Adrenal gland (tissue), 12 donors: ENCODE results near the gene FUCA2. TPM values are rescaled to one million over a fixed set of nuclear protein-coding genes. Genes with fewer than 3 reads are reported as not detected.

ENCODE experiments used
- DNase-seq, 7 donors: peaks; one replicate each; pipeline ENCODE4 v3.0.0-alpha.2; 2019 to 2020
- H3K27ac ChIP-seq, 5 donors: fragments of 200-600 bp; sonication (generic) in 4 of 5; 1 replicate in 3 of 5; 2 replicates in 2 of 5; pipeline versions ENCODE4 v1.5.1 to v1.8.0; 2016 to 2020; ENCODE audit warnings: mild to moderate bottlenecking in 1 of 5
- H3K27me3 ChIP-seq: fragments of 200-600 bp; 2 replicates; pipeline ENCODE4 v1.8.0; 2021
- H3K36me3 ChIP-seq, 2 donors: fragments of 200-600 bp; replicated peaks in 1 of 2; 1 replicate in 1 of 2; 2 replicates in 1 of 2; pipeline versions ENCODE4 v1.5.1 to v1.8.0; 2018 to 2022
- H3K4me1 ChIP-seq, 2 donors: fragments of 200-600 bp; replicated peaks in 1 of 2; 1 replicate in 1 of 2; 2 replicates in 1 of 2; pipeline versions ENCODE4 v1.5.1 to v1.8.0; 2018 to 2021
- H3K4me3 ChIP-seq, 4 donors: fragments of 200-600 bp; sonication (generic) in 3 of 4; one replicate each; pipeline ENCODE4 v1.5.1; 2016 to 2018
- H3K9me3 ChIP-seq, 3 donors: fragments of 200-600 bp; sonication (generic) in 1 of 3; replicated peaks in 1 of 3; 1 replicate in 2 of 3; 2 replicates in 1 of 3; pipeline versions ENCODE4 v1.5.1 to v1.8.0; 2016 to 2021
- CTCF ChIP-seq, 6 experiments: fragments of 450-650 bp in 4 of 6; fragments of 200-600 bp in 2 of 6; sonication (generic) in 1 of 6; IDR thresholded peaks; 1 replicate in 5 of 6; 2 replicates in 1 of 6; pipeline versions ENCODE4 v1.5.1 to v1.8.0; 2016 to 2021; ENCODE audit warnings: antibody characterized with exemption in 6 of 6, mild to moderate bottlenecking in 2 of 6, moderate library complexity in 1 of 6
- POLR2A ChIP-seq, 2 donors: fragments of 450-650 bp; IDR thresholded peaks; one replicate each; pipeline ENCODE4 v1.6.1; 2017; ENCODE audit warnings: antibody characterized with exemption in 2 of 2, mild to moderate bottlenecking in 2 of 2, moderate library complexity in 1 of 2
- WGBS, 4 donors: extraction: QIAGEN DNeasy Blood & Tissue Kit in 2 of 4; methylation state at CpG; one replicate each; pipeline versions ENCODE4 v1.1.5 to v1.1.7; 2013 to 2017; 5-methylcytosine and 5-hydroxymethylcytosine counted together
- intact Hi-C, 2 donors: fragments of 100-400 bp; cut with DNase I; formaldehyde crosslinking; loops; one replicate each; pipeline versions ENCODE4 v1.14.1 to v1.15.0; 2022 to 2023
- polyA plus RNA-seq, 3 donors: library from polyadenylated mRNA; stranded (reverse); fragments of 200-250 nt in 2 of 3; fragments of 350-450 nt in 1 of 3; fragmentation: Illumina TruSeq in 1 of 3; extraction: RNeasy Lipid Tissue Mini Kit (QIAGEN cat#74804) in 1 of 3; gene quantifications; one replicate each; pipeline ENCODE4 v1.2.3, GENCODE V29; 2013 to 2014
- total RNA-seq, 9 donors: library from RNA; depleted of rRNA in 4 of 9; stranded (reverse); fragments of >200 nt in 4 of 9; fragments of 120-200 nt in 1 of 9; fragmentation: NEBNext Ultra II Directional in 1 of 9; extraction: Animal tissue kit (Norgen Biotek cat#: 25700) in 1 of 9; gene quantifications; one replicate each; pipeline versions ENCODE4 v1.1.0 to v1.2.4, GENCODE V29; 2013 to 2023
- donor health status: healthy with polysubstance abuse.
- donor health status: Bipolar disorder and iron deficiency.
- donor health status: DM: yes; HTN: yes; CAD: no.
- donor health status: DM: no; HTN: no; CAD: no.
- donor health status: DM: no; HTN: no; CAD: no.
- donor health status: DM: yes; HTN: yes; CAD: no.

Gene FUCA2
- total and polyA plus RNA-seq, 12 donors: 28.8 to 120 (median 70.7) TPM

- TF ChIP-seq CTCF (IDR thresholded peaks at IDR 0.05) (no peak), POLR2A (IDR thresholded peaks at IDR 0.05) (no peak)
- Histone ChIP-seq H3K27ac (no peak overlapping the region), H3K4me3 (no peak overlapping the region), H3K27me3 (no peaks in the 10 kb centered on the region), H3K9me3 (no peaks in the 10 kb centered on the region), H3K4me1 (no peaks in the 10 kb centered on the region), H3K36me3 (no peaks in the 10 kb centered on the region)
- 91 to 97% (median 95%) methylated on average over 6 of the region's 6 CpGs for WGBS, 4 donors
- intact Hi-C loops: no loop called here
- no peak for DNase-seq
These were observed 45.0 kb upstream of the FUCA2 start for GRCh38 chr6:143556529-143556928.

GRCh38 chr6:143555582-143555981 lies 44.1 kb upstream of the FUCA2 start:
- no peak for DNase-seq
- H3K27ac ChIP-seq: no peak overlapping the region
- H3K4me1 ChIP-seq: no peaks in the 10 kb centered on the region
- no peaks in the 10 kb centered on the region for H3K36me3 ChIP-seq
- no peaks in the 10 kb centered on the region for H3K27me3 ChIP-seq
- intact Hi-C loops: no loop called here
- TF ChIP-seq CTCF (IDR thresholded peaks at IDR 0.05): no peak
- H3K4me3 ChIP-seq: no peak overlapping the region
- no peaks in the 10 kb centered on the region for H3K9me3 ChIP-seq
- 80 to 94% (median 87%) methylated on average over 3 of the region's 3 CpGs for WGBS, 4 donors

DNA sequence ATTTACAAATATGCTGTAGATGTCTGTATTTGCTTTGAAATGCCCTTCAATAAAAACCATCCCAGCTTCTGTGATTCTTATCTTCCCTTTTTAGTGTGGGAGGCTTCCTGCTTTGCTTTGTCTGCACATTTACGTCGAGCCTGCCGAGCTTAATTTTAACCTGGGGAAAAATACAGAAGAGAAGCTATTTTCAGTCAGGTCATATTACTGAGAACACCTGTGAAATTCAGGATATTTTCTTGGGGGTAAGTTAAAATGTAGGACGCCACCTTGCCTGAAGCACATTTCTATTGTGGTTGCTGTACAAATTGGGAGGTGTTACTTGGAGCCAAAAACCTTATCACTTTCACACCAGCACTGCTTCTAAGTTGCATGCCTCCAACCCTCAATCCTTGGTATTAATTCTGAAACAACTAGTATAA lies 43.6 kb upstream of the FUCA2 start:
- no peak overlapping the region for H3K27ac ChIP-seq
- intact Hi-C loops: no loop called here
- H3K4me3 ChIP-seq: no peak overlapping the region
- no peaks in the 10 kb centered on the region for H3K9me3 ChIP-seq
- no peaks in the 10 kb centered on the region for H3K27me3 ChIP-seq
- WGBS, 4 donors: 46 to 50% (median 48%) methylated on average over 4 of the region's 4 CpGs
- no peaks in the 10 kb centered on the region for H3K36me3 ChIP-seq
- TF ChIP-seq CTCF (IDR thresholded peaks at IDR 0.05): no peak
- no peak for TF ChIP-seq POLR2A (IDR thresholded peaks at IDR 0.05)
- DNase-seq: no peak
- H3K4me1 ChIP-seq: no peaks in the 10 kb centered on the region

DNA sequence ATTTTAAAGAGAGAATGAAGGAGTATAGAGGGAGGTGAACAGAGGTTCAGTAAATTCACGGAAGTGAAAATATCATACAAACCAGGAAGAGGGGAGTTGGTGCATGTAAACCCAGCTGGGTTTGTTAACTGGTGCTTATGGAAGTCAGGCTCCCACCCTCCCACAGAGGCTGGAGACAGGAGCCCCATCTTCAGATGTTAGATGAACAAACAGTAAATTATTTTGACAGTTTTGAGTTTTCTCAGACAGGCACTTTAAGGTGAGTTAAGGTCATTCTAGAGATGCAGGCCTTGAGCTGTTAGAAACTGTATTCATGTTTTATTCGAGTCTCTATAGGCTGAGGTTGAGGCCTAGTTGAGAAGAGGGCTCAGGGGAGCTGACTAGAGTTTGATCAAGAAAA lies 41.8 kb upstream of the FUCA2 start:
- no peaks in the 10 kb centered on the region for H3K36me3 ChIP-seq

More for the DNA sequence above, 41.8 kb upstream of the FUCA2 start:
- TF ChIP-seq CTCF (IDR thresholded peaks at IDR 0.05): no peak
- TF ChIP-seq POLR2A (IDR thresholded peaks at IDR 0.05): no peak
- Histone ChIP-seq H3K4me1 (no peaks in the 10 kb centered on the region), H3K4me3 (no peak overlapping the region), H3K9me3 (no peaks in the 10 kb centered on the region), H3K27me3 (no peaks in the 10 kb centered on the region), H3K27ac (no peak overlapping the region)
- DNase-seq: no peak
- WGBS, 4 donors: 76 to 89% (median 87%) methylated on average over 2 of the region's 2 CpGs
- intact Hi-C loops: no loop called here
